ENCODE results near the gene KDM3B.

DNA sequence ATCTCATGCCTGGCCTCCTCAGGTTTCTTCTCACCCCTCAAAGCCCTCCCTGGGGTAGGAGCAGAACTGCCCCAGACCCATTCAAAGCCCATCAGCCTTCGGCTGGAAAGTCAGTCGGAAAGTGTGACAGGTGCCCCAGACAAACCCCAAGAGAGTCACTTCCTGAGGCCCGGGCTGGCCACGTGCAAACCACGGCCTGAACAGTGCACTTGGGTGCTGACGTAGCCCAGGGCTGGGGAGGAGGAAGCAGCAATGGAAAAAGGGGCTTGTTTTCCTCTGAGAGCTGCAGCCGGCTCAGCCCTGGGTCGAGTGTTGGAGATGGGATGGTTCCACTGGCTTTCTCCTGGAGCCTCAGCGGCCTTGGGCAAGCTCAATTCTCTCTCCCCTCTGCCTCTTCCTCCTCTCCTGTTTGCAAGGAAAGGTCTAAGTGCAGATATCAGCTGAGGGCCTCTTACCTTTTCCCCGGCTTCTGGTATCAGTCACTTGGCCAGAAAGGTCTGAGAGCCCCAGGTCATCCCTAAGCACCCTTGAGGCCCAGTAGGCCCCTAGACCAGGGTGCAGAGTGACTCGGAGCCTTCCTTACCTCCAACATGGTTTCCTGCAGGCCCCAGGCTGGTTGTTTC is 106.9 kb downstream of the KDM3B start:
- TF ChIP-seq NFIC (IDR thresholded peaks at IDR 0.05; ENCODE audit: borderline replicate concordance) (no peak), CTCF (IDR thresholded peaks at IDR 0.05) (no peak), CHD2 (IDR thresholded peaks at IDR 0.05; ENCODE audit: low read length, partially characterized antibody) (no peak), RFX5 (IDR thresholded peaks at IDR 0.05; ENCODE audit: low read length) (no peak), RCOR1 (IDR thresholded peaks at IDR 0.05; ENCODE audit: low read length) (no peak), GABPA (IDR thresholded peaks at IDR 0.05; ENCODE audit: low read depth) (no peak), EP300 (IDR thresholded peaks at IDR 0.05; ENCODE audit: borderline replicate concordance in 1 of 2, low read depth in 1 of 2, low read length in 1 of 2) (no peak)

Data from SK-N-SH (cell line).